HK-2 (cell line): Measurements from ENCODE around the gene IGF2R.

Experiments used
- DNase-seq: peaks from one replicate; pipeline ENCODE4 v3.0.0-alpha.2; 2018; ENCODE audit not compliant: unreplicated experiment

IGF2R gene

GRCh38 chr6:160049346-160049745 lies 80.5 kb downstream of the IGF2R start:
- no peak for DNase-seq

- DNase-seq = no peak
These were observed 81.1 kb downstream of the IGF2R start for GRCh38 chr6:160050022-160050421.

GRCh38 chr6:160051390-160051789 lies 82.5 kb downstream of the IGF2R start:
- DNase-seq = no peak

- DNase-seq = no peak
These were observed 85.4 kb downstream of the IGF2R start for GRCh38 chr6:160054271-160054670.

- DNase-seq = no peak
These were observed 86.0 kb downstream of the IGF2R start for GRCh38 chr6:160054913-160055312.

- no peak for DNase-seq
These were observed 86.5 kb downstream of the IGF2R start for GRCh38 chr6:160055378-160055777.

- DNase-seq = no peak
These were observed 86.9 kb downstream of the IGF2R start for GRCh38 chr6:160055813-160056212.

GRCh38 chr6:160057080-160057479 lies 88.2 kb downstream of the IGF2R start:
- no peak for DNase-seq

GRCh38 chr6:160058603-160059215 lies 89.8 kb downstream of the IGF2R start:
- DNase-seq = no peak

- DNase-seq = no peak
These were observed 91.3 kb downstream of the IGF2R start for GRCh38 chr6:160060221-160060620.

- DNase-seq = no peak
These were observed 92.1 kb downstream of the IGF2R start for GRCh38 chr6:160060920-160061447.

- DNase-seq = no peak
These were observed 95.0 kb downstream of the IGF2R start for GRCh38 chr6:160063771-160064413.

GRCh38 chr6:160065200-160065599 lies 96.3 kb downstream of the IGF2R start:
- no peak for DNase-seq

GRCh38 chr6:160067564-160067963 lies 98.7 kb downstream of the IGF2R start:
- no peak for DNase-seq

GRCh38 chr6:160068346-160068745 lies 99.5 kb downstream of the IGF2R start:
- no peak for DNase-seq

- DNase-seq = no peak
These were observed 100.2 kb downstream of the IGF2R start for GRCh38 chr6:160069050-160069454.

GRCh38 chr6:160069459-160069858 lies 100.6 kb downstream of the IGF2R start:
- DNase-seq = no peak

- DNase-seq = no peak
These were observed 101.5 kb downstream of the IGF2R start for GRCh38 chr6:160070427-160070826.

GRCh38 chr6:160070831-160071230 lies 101.9 kb downstream of the IGF2R start:
- DNase-seq = no peak

- DNase-seq = no peak
These were observed 103.2 kb downstream of the IGF2R start for GRCh38 chr6:160071805-160072690.

- DNase-seq = no peak
These were observed 104.4 kb downstream of the IGF2R start for GRCh38 chr6:160073272-160073671.

- no peak for DNase-seq
These were observed 107.1 kb downstream of the IGF2R start for GRCh38 chr6:160076009-160076408.

- no peak for DNase-seq
These were observed 108.1 kb downstream of the IGF2R start for GRCh38 chr6:160077024-160077423.
